Activated CD4-positive, CD25-positive, alpha-beta regulatory T cell treated with anti-CD3 and anti-CD28 coated beads, Interleukin-2, amount 50 U/mL, for 72 hours (primary cell): ENCODE measurements around the gene TUBA3D.
"Not testable (repeated sequence)": the region's sequence is repeated elsewhere in the genome, so short reads cannot be mapped to it uniquely, and the experiment has no call there.

ENCODE experiments used
- DNase-seq: peaks from one replicate; pipeline ENCODE4 v3.0.0; 2021

TUBA3D gene

GRCh38 chr2:131516011-131516410 lies 40.1 kb downstream of the TUBA3D start:
- DNase-seq: no peak

- DNase-seq: not testable (repeated sequence)
Observed at GRCh38 chr2:131516621-131517020, 40.7 kb downstream of the TUBA3D start.

GRCh38 chr2:131517106-131517831 lies 41.4 kb downstream of the TUBA3D start:
- DNase-seq: no peak

- not testable (repeated sequence) for DNase-seq
Observed at GRCh38 chr2:131517856-131518255, 41.9 kb downstream of the TUBA3D start.

- not testable (repeated sequence) for DNase-seq
Observed at GRCh38 chr2:131518531-131518930, 42.6 kb downstream of the TUBA3D start.

- no peak for DNase-seq
Observed at GRCh38 chr2:131519466-131519865, 43.5 kb downstream of the TUBA3D start.

- DNase-seq: not testable (repeated sequence)
Observed at GRCh38 chr2:131519871-131520470, 44.1 kb downstream of the TUBA3D start.

GRCh38 chr2:131520526-131520925 lies 44.6 kb downstream of the TUBA3D start:
- DNase-seq: no peak

- not testable (repeated sequence) for DNase-seq
Observed at GRCh38 chr2:131521524-131521923, 45.6 kb downstream of the TUBA3D start.

GRCh38 chr2:131521961-131522781 lies 46.3 kb downstream of the TUBA3D start:
- no peak for DNase-seq

GRCh38 chr2:131525256-131525655 lies 49.3 kb downstream of the TUBA3D start:
- DNase-seq: not testable (repeated sequence)

GRCh38 chr2:131527131-131528001 lies 51.4 kb downstream of the TUBA3D start, which contains the start of gene CCDC74A:
TSS of gene CCDC74A (plus strand) at chr2:131527888. CDS start at chr2:131527971, 83 bp downstream.
- DNase-seq: peak; percentile 80

GRCh38 chr2:131528981-131529863 lies 53.3 kb downstream of the TUBA3D start:
- peak; percentile 29 for DNase-seq

GRCh38 chr2:131529864-131530445 lies 54.0 kb downstream of the TUBA3D start:
- not testable (repeated sequence) for DNase-seq

- DNase-seq: peak; percentile 28
Observed at GRCh38 chr2:131530626-131531344, 54.9 kb downstream of the TUBA3D start.

- DNase-seq: not testable (repeated sequence)
Observed at GRCh38 chr2:131531547-131532185, 55.7 kb downstream of the TUBA3D start.
